GM06990 (cell line): ENCODE results near the gene SLX4IP.

Experiments
- DNase-seq: peaks from one replicate; pipeline ENCODE4 v3.0.0-alpha.2; 2011; ENCODE audit not compliant: insufficient read length; ENCODE audit errors: extremely low read depth
- H3K27me3 ChIP-seq: replicated peaks from 2 replicates; pipeline ENCODE4 v1.6.0; 2011; ENCODE audit warnings: low read length; ENCODE audit not compliant: control insufficient read depth, insufficient read depth
- H3K36me3 ChIP-seq: 2 replicates; pipeline ENCODE4 v1.5.1; 2011; ENCODE audit warnings: low read length; ENCODE audit not compliant: control insufficient read depth, insufficient read depth
- H3K4me3 ChIP-seq: replicated peaks from 2 replicates; pipeline ENCODE4 v1.5.1; 2011; ENCODE audit warnings: low read depth, mild to moderate bottlenecking, control low read depth, low read length
- CTCF ChIP-seq: IDR thresholded peaks from 2 replicates; pipeline ENCODE4 v1.5.1; 2011; ENCODE audit warnings: low read length, control low read depth, mild to moderate bottlenecking, inconsistent platforms; ENCODE audit not compliant: insufficient read depth, poor library complexity, severe bottlenecking

The SLX4IP gene

GRCh38 chr20:10541668-10542411 is 106.7 kb downstream of the SLX4IP start:
- Histone ChIP-seq H3K4me3 (no peak overlapping the region), H3K27me3 (no peaks in the 10 kb centered on the region), H3K36me3 (no peaks in the 10 kb centered on the region)
- DNase-seq: no peak
- no peak for TF ChIP-seq CTCF

- no peak for TF ChIP-seq CTCF
- no peaks in the 10 kb centered on the region for H3K36me3 ChIP-seq
These were observed 107.3 kb downstream of the SLX4IP start for GRCh38 chr20:10542442-10542841.

GRCh38 chr20:10543480-10543879 is 108.4 kb downstream of the SLX4IP start:
- Histone ChIP-seq H3K27me3 (no peaks in the 10 kb centered on the region), H3K36me3 (no peaks in the 10 kb centered on the region), H3K4me3 (no peak overlapping the region)
- DNase-seq: no peak
- TF ChIP-seq CTCF: no peak

More at GRCh38 chr20:10542442-10542841, 107.3 kb downstream of the SLX4IP start:
- no peak for DNase-seq
- Histone ChIP-seq H3K27me3 (no peaks in the 10 kb centered on the region), H3K4me3 (no peak overlapping the region)

- TF ChIP-seq CTCF: no peak
- Histone ChIP-seq H3K4me3 (no peak overlapping the region), H3K36me3 (no peaks in the 10 kb centered on the region), H3K27me3 (no peaks in the 10 kb centered on the region)
- no peak for DNase-seq
These were observed 112.4 kb downstream of the SLX4IP start for GRCh38 chr20:10547276-10548114.

GRCh38 chr20:10549511-10549910 is 114.4 kb downstream of the SLX4IP start:
- TF ChIP-seq CTCF: no peak
- no peaks in the 10 kb centered on the region for H3K36me3 ChIP-seq
- no peaks in the 10 kb centered on the region for H3K27me3 ChIP-seq
- H3K4me3 ChIP-seq: no peak overlapping the region
- DNase-seq: no peak
